OCI-LY1 (cell line): ENCODE results near the gene RABGAP1L.

Experiments
- CTCF ChIP-seq: fragments of 200-600 bp; sonication (generic), shearing (Covaris generic); IDR thresholded peaks from 2 replicates; pipeline ENCODE4 v1.5.1; 2017; ENCODE audit warnings: mild to moderate bottlenecking, antibody characterized with exemption, low read length, moderate library complexity, mixed read lengths
- EZH2 ChIP-seq: fragments of 200-600 bp; sonication (generic), shearing (Covaris generic); IDR thresholded peaks from 2 replicates; pipeline ENCODE4 v1.8.0; 2017; ENCODE audit warnings: borderline replicate concordance, mixed run types, mild to moderate bottlenecking, antibody characterized with exemption, low read length, moderate library complexity, mixed read lengths

- TF ChIP-seq CTCF (no peak), EZH2 (no peak)
These were observed 860.2 kb downstream of the RABGAP1L start for GRCh38 chr1:175019524-175019923.
